Osteoblast (primary cell): ENCODE results near the gene SIAH1. TPM values are rescaled to one million over a fixed set of nuclear protein-coding genes. Genes with fewer than 3 reads are reported as not detected.
A peak's percentile ranks its signal among the peaks of the same experiment; 100 is the strongest.
"Not testable (repeated sequence)": the region's sequence is repeated elsewhere in the genome, so short reads cannot be mapped to it uniquely, and the experiment has no call there.

Experiments
- DNase-seq: peaks from one replicate; pipeline ENCODE4 v3.0.0; 2011; ENCODE audit warnings: low spot score, mixed read lengths; ENCODE audit not compliant: insufficient read length; ENCODE audit errors: missing footprints
- H2AFZ ChIP-seq: 2 replicates; pipeline ENCODE4 v1.6.0; 2011; ENCODE audit warnings: mild to moderate bottlenecking, low read length
- H3K27ac ChIP-seq: 2 replicates; pipeline ENCODE4 v1.5.1; 2011; ENCODE audit warnings: mild to moderate bottlenecking, low read depth, low read length, moderate library complexity
- H3K27me3 ChIP-seq: 2 replicates; pipeline ENCODE4 v1.6.0; 2012; ENCODE audit warnings: mild to moderate bottlenecking, control low read depth, inconsistent platforms, low read length, moderate library complexity; ENCODE audit not compliant: insufficient read depth
- H3K36me3 ChIP-seq: 2 replicates; pipeline ENCODE4 v1.5.1; 2011; ENCODE audit warnings: mild to moderate bottlenecking, low read length, control low read depth, moderate library complexity; ENCODE audit not compliant: insufficient read depth
- H3K4me1 ChIP-seq: 2 replicates; pipeline ENCODE4 v1.5.1; 2011; ENCODE audit warnings: mild to moderate bottlenecking, low read length, control low read depth, moderate library complexity; ENCODE audit not compliant: insufficient read depth
- H3K4me2 ChIP-seq: 2 replicates; pipeline ENCODE4 v1.6.0; 2011; ENCODE audit warnings: mild to moderate bottlenecking, low read length; ENCODE audit not compliant: insufficient read depth
- H3K4me3 ChIP-seq: fragments of 200-600 bp; sonication (generic); 3 replicates; pipeline ENCODE4 v1.5.1; 2012; ENCODE audit warnings: mild to moderate bottlenecking, low read length, inconsistent platforms; ENCODE audit not compliant: insufficient read depth
- H3K79me2 ChIP-seq: 2 replicates; pipeline ENCODE4 v1.6.0; 2012; ENCODE audit warnings: mild to moderate bottlenecking, low read length, control low read depth, inconsistent platforms; ENCODE audit not compliant: insufficient read depth
- H3K9me3 ChIP-seq: 2 replicates; pipeline ENCODE4 v1.5.1; 2011; ENCODE audit warnings: low read depth, low read length, control low read depth
- H4K20me1 ChIP-seq: 2 replicates; pipeline ENCODE4 v1.6.0; 2012; ENCODE audit warnings: mild to moderate bottlenecking, low read length, control low read depth; ENCODE audit not compliant: insufficient read depth
- CTCF ChIP-seq: IDR thresholded peaks from 2 replicates; pipeline ENCODE4 v1.5.1; 2011; ENCODE audit warnings: mild to moderate bottlenecking, low read depth, low read length, moderate library complexity; ENCODE audit errors: extremely low read depth
- total RNA-seq: library from RNA; depleted of rRNA; stranded (reverse); fragments of >200 nt; gene quantifications from 2 replicates; pipeline ENCODE4 v1.2.3, GENCODE V29; 2012

The SIAH1 gene
- total RNA-seq, 1 donor: 43.1 TPM

DNA sequence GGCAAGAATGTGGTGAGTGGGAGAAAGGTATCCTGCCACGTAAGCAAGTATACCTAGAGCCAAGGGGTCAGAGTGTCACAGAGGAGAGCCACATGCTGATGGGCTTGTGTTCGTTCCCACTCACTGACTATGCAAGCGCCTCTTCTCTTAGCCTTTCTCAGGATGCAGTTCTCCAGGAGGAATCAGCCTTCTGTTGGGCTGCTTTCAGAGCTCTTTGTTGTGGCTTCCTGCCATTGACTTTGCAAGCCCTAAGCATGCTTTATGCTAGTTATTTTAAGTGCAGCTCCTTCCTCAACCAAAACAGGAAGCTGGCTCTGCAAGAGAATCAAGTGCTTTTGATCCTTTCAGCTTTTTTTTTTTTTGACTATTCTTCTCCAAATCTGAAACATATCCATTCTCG lies 66.6 kb downstream of the SIAH1 start:
- Histone ChIP-seq H3K36me3 (peaks cover 3% of the 10 kb centered on the region), H2AFZ (no peak overlapping the region), H3K27ac (peak overlapping the region; percentile 7), H3K4me3 (no peak overlapping the region), H4K20me1 (peaks cover 13% of the 10 kb centered on the region), H3K27me3 (no peaks in the 10 kb centered on the region), H3K79me2 (peaks cover 10% of the 10 kb centered on the region), H3K9me3 (no peaks in the 10 kb centered on the region), H3K4me1 (peaks cover 33% of the 10 kb centered on the region), H3K4me2 (no peak overlapping the region)
- peak; percentile 29 for DNase-seq
- TF ChIP-seq CTCF: no peak

DNA sequence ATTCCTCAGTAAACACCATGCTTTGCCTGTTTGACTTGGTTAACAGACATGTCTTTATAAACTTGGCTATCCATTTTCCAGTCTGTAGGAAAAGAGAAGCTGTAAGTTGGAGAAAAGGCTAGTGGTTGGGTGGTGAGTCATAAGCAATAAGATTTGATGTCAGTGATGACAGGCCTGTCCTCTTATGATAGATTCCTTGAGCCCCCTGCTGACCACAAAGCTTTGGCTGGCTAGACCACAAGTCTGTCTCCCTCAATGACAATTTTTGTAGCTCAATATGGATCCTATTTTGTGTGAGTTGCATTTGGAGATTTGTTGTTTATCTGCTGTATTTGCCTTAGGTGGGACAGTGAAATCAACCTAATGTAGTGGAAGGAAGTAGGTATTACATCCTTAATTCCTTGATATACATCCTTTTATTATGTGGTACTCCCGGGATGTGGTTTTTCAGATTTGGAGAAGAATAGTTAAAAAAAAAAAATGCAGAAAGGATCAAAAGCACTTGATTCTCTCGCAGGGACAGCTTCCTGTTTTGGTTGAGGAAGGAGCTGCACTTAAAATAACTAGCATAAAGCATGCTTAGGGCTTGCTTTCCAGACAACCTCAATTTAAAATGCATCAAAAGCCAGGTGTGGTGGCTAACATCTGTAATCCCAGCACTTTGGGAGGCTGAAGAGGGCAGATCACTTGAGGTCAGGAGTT lies 67.4 kb downstream of the SIAH1 start:
- Histone ChIP-seq H2AFZ (no peak overlapping the region), H4K20me1 (peaks cover 13% of the 10 kb centered on the region), H3K79me2 (peaks cover 9% of the 10 kb centered on the region), H3K4me3 (no peak overlapping the region), H3K27me3 (no peaks in the 10 kb centered on the region), H3K27ac (no peak overlapping the region), H3K4me1 (peaks cover 33% of the 10 kb centered on the region), H3K9me3 (no peaks in the 10 kb centered on the region), H3K4me2 (peak overlapping the region; percentile 14), H3K36me3 (peaks cover 3% of the 10 kb centered on the region)
- TF ChIP-seq CTCF: peak; percentile 18
- DNase-seq: peak; percentile 57

DNA sequence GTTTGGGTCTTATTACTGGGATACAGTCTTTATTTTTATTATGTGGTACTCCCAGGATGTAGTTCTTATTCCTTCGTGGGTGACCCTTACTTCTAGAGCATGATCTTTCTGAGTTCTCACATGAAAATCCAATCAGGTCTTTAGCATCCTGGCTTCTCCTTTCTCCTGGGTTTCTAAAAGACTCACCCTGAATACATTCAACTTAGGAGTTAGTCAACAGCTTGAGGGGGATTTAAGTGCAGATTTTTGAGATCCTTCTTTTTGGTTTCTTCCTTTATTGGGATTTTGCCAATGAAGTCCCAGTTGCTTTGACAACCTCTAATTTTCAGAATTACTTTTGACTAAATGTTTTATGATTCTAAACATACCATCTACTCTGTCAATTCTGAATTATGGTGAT lies 68.2 kb downstream of the SIAH1 start:
- peak overlapping the region; percentile 14 for H3K4me2 ChIP-seq
- H3K36me3 ChIP-seq: peaks cover 3% of the 10 kb centered on the region
- no peak for TF ChIP-seq CTCF
- H3K79me2 ChIP-seq: peaks cover 11% of the 10 kb centered on the region
- peaks cover 33% of the 10 kb centered on the region for H3K4me1 ChIP-seq
- no peak overlapping the region for H2AFZ ChIP-seq
- H3K9me3 ChIP-seq: no peaks in the 10 kb centered on the region
- H3K27me3 ChIP-seq: no peaks in the 10 kb centered on the region
- no peak for DNase-seq
- no peak overlapping the region for H3K4me3 ChIP-seq
- no peak overlapping the region for H3K27ac ChIP-seq
- H4K20me1 ChIP-seq: peaks cover 13% of the 10 kb centered on the region

DNA sequence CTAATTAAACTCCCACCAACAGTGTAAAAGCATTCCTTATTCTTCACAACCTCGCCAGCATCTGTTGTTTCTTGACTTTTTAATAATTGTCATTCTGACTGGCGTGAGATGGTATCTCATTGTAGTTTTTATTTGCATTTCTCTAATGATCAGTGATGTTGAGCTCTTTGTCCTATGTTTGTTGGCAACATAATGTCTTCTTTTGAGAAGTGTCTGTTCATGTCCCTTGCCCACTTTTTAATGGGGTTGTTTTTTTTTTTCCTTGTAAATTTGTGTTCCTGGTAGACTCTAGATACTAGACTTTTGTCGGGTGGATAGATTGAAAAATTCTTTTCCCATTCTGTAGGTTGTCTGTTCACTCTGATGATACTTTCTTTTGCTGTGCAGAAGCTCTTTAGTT lies 71.3 kb downstream of the SIAH1 start:
- DNase-seq, H3K36me3 ChIP-seq, H3K27me3 ChIP-seq, H3K4me3 ChIP-seq, H3K9me3 ChIP-seq, H2AFZ ChIP-seq, H3K27ac ChIP-seq, H3K4me2 ChIP-seq: not testable (repeated sequence)
- Histone ChIP-seq H3K4me1 (peaks cover 23% of the 10 kb centered on the region), H4K20me1 (peaks cover 15% of the 10 kb centered on the region), H3K79me2 (peaks cover 21% of the 10 kb centered on the region)
